HEK293T (cell line): Measurements from ENCODE around the gene ATG7.

Experiments used
- ARNT ChIP-seq: fragments of 450-650 bp; IDR thresholded peaks from 2 replicates; pipeline ENCODE4 v1.6.1; 2017; ENCODE audit warnings: mild to moderate bottlenecking
- BHLHE40 ChIP-seq: fragments of 450-650 bp; IDR thresholded peaks from 2 replicates; pipeline ENCODE4 v1.6.1; 2016; ENCODE audit warnings: mild to moderate bottlenecking, moderate library complexity, borderline replicate concordance
- ELF4 ChIP-seq: fragments of 450-650 bp; IDR thresholded peaks from 2 replicates; pipeline ENCODE4 v1.6.1; 2017; ENCODE audit warnings: antibody characterized with exemption
- FOXA1 ChIP-seq: fragments of 450-650 bp; IDR thresholded peaks from 2 replicates; pipeline ENCODE4 v1.6.1; 2016; ENCODE audit warnings: mild to moderate bottlenecking
- FOXK2 ChIP-seq: fragments of 450-650 bp; IDR thresholded peaks from 2 replicates; pipeline ENCODE4 v1.6.1; 2016; ENCODE audit warnings: mild to moderate bottlenecking
- FOXM1 ChIP-seq: fragments of 450-650 bp; IDR thresholded peaks from 2 replicates; pipeline ENCODE4 v1.6.1; 2017; ENCODE audit warnings: mild to moderate bottlenecking, borderline replicate concordance
- HDGF ChIP-seq: fragments of 450-650 bp; IDR thresholded peaks from 2 replicates; pipeline ENCODE4 v1.6.1; 2017; ENCODE audit warnings: antibody characterized with exemption, borderline replicate concordance
- LEF1 ChIP-seq: fragments of 450-650 bp; IDR thresholded peaks from 2 replicates; pipeline ENCODE4 v1.6.1; 2017; ENCODE audit warnings: mild to moderate bottlenecking, borderline replicate concordance

DNA sequence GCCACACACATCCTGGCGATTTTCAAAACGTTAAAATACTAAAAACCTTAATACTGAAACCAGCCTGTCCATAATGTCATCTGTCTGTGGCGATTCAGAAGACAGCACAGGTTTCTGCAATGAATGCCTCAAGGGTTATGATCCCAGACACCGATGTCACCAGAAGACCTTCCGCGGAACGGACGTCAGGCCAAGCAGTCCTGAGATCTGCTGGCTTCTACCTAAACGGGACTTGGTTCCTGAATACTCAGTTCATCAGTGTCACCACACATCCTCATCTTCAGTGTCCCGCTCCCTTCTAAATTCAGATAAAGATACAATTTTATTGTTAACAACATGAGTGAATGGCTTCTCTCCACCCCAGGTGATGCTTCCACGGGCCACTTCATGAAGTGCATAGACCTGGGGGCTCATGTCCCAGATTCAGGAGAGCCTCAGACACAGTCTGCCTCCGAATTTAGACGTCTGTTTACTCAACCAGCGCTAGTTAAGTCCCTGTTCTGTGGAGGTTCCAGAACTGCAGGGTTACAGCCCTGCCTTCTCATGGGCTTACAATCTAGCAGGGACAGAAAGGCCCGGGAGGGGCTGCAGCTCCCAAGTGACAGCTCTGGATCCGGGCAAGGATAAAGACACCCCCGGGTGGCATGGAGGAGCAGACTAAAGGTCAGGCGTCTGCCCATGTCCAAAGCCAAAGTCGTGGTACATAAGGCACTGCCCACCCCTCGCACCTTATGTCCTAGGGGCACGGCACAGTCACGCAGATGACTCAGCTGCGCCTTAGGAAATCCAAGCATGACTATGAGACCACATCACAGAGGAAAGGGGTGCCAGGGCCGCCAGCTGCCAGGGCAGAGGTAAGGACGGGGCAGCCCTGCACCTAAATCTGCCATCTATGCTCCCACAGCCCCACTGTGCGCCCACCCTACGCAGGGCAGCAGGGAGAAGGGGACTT, 295.6 kb downstream of the ATG7 start:
- TF ChIP-seq FOXK2, result no peak
- no peak for TF ChIP-seq ARNT
- no peak for TF ChIP-seq ELF4
- TF ChIP-seq FOXA1, result no peak
- TF ChIP-seq HDGF, result no peak
- no peak for TF ChIP-seq LEF1
- TF ChIP-seq BHLHE40, result no peak
- no peak for TF ChIP-seq FOXM1
